ENCODE measurements around the gene DDX20.

GRCh38 chr1:111729271-111729921, 26.3 kb upstream of the DDX20 start:
- TF ChIP-seq CTCF (IDR thresholded peaks at IDR 0.05; ENCODE audit: low read depth, low read length, poor library complexity, severe bottlenecking): no peak
- no peak for TF ChIP-seq EZH2phosphoT487 (IDR thresholded peaks at IDR 0.05; ENCODE audit: borderline replicate concordance, low read length)

All from DOHH2 (cell line).